Measurements from ENCODE around the gene TMEM106B.
"Not testable (repeated sequence)": the region's sequence is repeated elsewhere in the genome, so short reads cannot be mapped to it uniquely, and the experiment has no call there.

The TMEM106B gene

DNA sequence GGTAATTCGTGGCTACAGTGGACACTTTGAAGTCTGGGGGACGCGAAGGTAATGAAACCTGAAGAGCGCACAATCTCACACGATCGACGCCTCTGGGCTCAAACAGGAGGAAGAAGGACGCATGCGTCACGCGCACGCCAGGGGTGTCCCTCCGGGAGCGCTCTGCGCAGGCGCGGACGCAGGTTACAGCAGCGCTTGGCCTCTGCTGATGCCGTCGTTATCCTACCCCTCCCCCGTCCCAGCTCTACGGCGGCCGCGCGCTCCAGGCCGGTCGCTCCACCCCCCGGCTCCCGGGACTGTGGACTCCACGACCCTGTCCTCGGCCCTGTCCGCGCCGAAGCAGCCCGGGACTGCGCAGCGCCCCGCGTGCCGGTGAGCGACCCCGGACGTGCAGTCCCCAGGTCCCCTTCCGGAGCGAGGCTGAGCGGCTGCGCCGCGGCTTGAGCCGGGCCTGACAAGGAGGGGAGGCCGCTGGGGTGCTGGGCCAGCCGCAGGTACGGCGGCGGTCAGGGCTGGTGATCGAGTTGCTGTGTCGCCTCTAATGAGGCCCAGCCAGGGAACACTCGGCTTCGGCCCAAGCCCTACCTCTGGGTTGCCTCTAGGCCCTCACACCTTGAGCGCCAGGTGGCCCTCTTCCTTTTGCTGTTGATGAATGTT is at the start of gene TMEM106B:
Gene TMEM106B, plus strand, starts transcription at position 241 of the 657 bp plus-strand sequence. CDS start 3,517 bp downstream, outside the sequence.
- peak; percentile 99 for DNase-seq (ENCODE audit: low read depth)

DNA sequence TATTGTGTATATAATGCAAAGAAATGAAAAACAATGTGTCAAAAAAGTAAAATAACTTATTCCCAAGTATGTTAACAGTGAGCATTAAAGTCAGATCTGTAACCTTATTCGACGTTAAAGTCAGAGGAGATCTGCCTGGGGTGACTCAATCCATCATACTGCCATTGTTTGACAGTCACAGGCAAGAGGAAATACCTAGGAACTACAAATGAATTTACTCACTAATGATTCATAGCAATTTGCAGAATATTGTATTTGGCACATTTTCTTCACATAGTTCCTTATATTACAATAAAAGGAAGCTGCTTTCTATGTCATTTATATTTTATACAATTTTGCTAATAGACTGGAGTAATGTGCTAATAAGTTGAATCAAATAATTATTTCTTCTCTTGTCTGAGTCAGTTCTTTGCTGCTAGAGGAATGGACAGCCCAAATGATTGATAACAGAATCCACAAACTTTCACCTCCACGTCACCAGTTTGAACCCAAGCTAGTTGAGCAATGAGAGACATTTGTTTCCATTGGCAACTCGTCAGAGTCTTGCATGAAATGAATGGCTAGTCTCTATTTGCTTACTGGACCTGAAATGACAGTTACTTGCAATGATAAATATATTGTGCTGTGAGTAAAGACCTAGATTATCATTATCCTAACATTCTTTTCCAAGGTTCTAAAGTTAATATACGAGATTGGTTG is 48.5 kb upstream of the TMEM106B start:
- DNase-seq (ENCODE audit: low read depth), result peak; percentile 91

DNA sequence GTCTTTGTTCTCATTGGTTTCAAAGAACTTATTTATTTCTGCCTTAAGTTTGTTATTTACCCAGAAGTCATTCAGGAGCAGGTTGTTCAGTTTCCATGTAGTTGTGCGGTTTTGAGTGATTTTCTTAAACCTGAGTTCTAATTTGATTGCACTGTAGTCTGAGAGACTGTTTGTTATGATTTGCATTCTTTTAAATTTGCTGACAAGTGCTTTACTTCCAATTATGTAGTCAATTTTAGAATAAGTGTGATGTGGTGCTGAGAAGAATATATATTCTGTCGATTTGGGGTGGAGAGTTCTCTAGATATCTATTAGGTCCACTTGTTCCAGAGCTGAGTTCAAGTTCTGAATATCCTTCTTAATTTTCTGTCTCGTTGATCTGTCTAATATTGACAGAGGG is 43.0 kb upstream of the TMEM106B start:
- not testable (repeated sequence) for DNase-seq (ENCODE audit: low read depth)

DNA sequence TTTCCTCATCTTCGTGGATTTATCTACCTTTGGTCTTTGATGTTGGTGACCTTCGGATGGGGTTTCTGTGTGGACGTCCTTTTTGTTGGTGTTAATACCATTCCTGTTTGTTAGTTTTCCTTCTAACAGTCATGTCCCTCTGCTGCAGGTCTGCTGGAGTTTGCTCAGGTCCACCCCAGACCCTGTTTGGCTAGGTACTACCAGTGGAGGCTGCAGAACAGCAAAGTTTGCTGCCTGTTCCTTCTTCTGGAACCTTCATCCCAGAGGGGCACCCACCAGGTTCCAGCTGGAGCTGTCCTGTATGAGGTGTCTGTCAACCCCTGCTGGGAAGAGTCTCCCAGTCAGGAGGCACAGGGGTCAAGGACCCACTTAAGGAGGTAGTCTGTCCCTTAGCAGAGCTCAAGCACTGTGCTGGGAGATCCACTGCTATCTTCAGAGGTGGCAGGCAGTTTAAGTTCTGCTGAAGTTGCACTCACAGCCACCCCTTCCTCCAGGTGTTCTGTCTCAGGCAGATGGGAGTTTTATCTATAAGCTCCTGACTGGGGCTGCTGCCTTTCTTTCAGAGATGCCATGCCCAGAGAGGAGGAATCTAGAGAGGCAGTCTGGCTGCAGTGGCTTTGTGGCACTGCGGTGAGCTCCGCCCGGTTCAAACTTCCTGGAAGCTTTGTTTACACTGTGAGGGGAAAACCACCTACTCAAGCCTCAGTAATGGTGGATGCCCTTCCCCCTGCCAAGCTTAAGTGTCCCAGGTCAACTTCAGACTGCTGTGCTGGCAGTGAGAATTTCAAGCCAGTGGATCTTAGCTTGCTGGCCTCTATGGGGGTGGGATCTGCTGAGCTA is 40.9 kb upstream of the TMEM106B start:
- DNase-seq (ENCODE audit: low read depth), result not testable (repeated sequence)

DNA sequence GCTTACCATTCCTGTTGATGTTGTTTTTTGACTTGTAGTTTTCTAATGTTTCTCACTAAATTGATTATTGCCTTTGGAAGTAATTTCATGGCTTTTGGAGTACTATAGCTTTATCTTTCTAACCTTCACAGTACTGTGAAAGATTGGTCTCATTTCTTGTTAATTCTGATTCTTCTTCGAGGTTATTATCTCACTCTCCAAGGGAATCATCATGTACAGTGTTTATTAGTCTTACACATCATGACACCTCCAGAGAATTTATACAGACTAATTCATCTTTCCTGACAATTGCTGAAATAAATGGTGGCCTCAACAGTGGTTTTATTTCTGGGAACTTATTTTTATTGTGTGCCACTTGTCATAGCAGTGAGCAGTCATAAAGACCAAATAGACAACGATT is 37.4 kb upstream of the TMEM106B start:
- DNase-seq (ENCODE audit: low read depth), result no peak

DNA sequence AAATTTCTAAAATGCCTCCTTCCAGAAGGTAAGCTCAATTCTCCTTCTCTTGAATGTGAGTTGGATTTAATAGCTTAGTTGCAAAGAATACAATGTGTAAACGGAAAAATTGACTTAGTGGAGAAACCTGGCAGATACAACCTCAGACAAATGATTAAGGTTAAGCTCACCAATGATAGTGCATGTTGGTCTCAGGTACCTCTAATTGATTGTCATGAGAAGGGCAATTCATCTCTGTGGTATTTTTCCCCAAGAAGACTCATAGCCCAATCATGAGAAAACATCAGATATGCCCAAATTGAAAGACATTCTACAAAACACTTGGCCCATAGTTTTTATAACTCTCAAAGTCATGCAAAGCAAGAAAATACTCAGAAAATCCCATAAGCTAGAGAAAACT is 36.2 kb upstream of the TMEM106B start:
- DNase-seq (ENCODE audit: low read depth), result no peak

DNA sequence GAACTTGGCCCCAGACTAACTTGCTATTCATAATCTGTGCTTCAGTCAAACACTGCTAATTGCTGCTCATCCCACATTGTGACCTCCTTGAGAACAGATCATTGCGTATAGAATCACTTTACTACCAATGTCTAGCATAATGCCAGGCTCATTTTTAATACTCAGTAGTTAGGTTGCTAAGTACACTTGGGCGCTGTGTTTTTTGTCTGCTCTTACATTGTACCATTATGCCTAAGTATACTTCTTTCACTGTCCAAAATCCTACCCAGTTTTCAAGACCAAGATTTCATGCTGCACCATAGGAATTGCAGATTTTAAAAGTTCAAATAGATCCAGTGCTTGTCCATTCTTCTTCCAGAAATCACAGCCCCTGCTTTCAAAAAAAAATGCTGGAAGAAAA is 32.8 kb upstream of the TMEM106B start:
- DNase-seq (ENCODE audit: low read depth), result no peak

DNA sequence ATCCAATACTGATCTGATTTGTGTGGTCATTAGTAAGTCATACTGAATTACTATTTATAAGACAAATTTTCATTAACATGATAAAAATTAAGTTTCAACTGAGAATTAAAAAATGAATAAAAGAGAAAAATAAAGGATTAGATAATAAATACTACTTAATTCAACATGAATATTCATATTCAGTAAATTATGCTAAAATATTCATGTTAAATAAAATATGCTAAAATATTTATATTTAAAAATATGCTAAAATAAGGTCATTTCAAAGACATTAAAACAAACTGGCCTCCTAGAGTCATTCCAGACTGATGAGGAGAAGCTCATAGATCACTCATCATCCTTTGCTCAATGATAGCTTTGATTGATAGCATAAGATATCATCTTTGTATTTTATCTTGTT is 16.7 kb upstream of the TMEM106B start:
- no peak for DNase-seq (ENCODE audit: low read depth)

DNA sequence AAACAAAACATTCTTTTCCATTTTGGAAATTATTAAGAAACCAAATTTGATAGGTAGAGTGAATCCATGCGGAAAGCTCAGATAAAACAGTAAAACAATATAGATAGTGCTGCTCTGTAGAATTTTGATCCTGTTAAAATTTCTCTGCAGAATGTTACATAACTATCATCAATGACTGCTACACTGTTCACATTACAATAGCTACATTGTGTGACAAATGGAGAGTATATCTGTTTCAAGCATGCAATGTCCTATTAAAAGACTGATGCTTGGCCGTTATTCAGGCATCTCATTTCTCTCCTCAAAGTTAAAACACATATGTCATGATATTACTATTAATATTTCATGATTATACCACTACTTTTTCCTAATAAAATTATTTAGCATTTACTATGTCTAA is 14.7 kb upstream of the TMEM106B start:
- no peak for DNase-seq (ENCODE audit: low read depth)

DNA sequence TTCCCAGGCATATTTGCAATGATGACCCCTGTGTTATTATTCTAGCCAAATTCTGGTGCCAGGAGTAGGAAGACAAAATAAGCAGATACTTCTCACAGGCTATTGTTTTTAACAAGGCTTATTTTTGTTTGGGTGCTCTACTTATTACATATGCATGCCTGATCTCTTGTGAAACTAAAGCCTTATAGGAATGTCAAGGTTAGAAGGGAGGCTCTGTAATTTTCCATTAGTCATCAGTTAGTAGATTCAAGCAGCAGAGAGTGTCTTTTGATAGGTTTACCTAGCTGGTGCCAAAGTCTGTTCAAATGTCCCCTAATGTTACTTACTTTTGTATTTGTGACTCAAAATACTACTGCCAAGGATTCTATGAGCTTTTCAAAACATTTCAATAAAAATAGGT is 11.7 kb upstream of the TMEM106B start:
- DNase-seq (ENCODE audit: low read depth), result peak; percentile 24

DNA sequence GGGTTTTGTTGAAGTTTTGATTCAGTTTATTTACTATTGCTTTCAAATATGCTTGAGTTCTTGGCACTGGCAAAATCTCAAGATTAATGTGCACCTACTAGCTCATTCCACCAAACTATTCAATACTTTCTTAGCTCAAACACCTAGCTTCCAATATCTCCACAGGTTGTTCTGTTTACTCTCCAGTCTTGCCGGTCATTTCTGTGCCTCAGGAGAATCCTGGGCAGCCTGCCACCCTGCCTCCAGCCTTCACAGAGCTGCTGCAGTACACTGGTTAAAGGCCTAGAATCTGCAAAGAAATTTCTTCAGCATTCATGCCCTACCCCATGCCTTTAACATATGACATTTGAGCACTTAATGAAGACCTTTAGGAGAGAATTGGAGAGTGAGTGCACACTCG is 4.0 kb upstream of the TMEM106B start:
- DNase-seq (ENCODE audit: low read depth), result no peak

DNA sequence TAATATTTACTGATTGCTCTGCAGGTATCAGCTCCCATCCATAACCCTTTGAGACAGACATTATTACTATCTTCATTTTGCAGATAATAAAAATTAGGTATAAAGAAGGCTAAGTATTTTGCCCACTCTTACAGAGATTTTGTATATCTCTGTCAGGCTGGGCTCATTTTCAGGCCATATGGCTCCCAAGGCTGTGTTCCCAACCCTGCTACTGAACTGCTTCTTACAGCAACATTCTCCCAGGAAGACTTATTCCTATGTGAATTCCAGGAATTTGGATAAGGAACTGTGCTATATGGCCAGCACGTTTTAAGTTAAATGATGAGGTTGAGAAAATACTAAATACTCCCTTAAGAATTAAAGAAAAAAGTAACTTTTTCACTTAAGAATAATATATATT is 1.9 kb upstream of the TMEM106B start:
- no peak for DNase-seq (ENCODE audit: low read depth)

DNA sequence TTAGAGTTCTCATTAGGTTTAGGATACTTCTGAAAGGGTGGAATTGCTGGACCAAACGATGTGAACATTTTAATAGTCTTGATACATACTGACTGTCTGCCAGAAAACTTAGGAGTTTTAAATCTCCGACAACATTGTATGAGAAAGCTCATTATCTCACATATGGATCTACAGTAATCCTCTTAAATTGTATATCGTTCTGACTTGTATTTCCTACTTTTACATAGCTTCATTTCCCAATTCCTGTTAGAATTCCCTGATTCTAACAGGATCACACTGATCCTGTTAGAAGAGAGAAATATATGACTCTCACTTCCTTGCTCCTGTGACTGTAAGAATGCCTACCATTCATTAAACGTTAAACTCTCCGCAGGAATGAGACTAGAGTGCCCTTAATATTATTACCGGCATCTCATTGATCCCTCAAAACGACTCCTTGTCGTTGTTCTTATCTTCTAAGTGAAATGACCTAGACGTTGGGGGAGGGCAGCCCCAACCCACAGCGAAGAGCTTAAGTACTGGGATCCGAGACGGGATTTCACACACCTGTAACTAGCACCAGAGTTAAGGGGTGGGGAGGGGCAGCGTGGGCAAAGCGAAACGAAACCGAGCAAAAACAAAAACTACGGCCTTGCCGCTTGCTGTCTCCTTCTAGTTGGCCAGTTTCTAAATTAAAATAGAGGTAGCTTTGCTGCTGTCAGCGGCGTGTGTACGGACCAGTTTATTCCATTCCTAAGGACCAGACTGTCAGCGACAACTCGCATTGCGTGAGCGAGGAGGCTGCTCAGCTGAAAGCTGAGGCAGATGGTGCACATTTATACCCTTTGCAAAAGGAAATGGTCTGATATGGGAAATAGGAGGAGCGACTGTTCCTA is 678 bp upstream of the TMEM106B start:
- DNase-seq (ENCODE audit: low read depth), result peak; percentile 35

DNA sequence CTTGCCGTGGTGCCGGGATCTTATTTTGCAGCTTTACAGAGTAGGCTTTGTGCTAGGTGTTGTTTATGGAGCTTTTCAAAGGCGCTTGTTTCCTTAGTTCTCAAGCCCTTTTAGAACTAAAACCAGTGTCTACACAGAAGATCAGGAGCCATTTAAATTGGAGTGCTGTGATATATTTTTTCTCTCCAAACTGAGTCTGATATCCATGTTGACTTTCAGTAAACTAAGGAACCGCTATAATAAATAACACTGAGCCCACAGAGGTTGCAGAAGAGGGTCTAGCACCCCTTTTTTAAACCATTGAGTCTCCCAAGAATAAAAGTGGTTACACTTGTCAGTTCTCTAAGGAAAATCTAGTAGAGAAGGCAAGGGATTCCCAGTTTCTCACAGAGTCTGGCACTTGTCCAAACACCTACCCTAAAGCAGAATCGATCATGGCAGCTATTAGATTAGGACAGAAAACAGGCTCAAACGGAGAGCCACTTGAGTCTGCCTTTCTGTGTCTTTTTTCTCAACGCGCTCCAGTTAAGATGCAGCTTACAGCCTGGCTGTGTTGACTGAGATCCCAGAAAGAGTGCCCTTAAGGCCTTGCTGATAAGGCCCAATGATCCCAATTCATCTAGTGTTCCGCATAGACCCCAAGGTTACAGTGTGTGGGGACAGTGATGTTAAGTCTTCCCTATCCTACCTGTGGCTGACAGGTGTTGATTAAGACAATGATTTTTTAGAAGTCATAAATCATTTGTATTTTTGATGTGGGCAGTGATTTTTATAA is 804 bp downstream of the TMEM106B start:
- DNase-seq (ENCODE audit: low read depth), result no peak

DNA sequence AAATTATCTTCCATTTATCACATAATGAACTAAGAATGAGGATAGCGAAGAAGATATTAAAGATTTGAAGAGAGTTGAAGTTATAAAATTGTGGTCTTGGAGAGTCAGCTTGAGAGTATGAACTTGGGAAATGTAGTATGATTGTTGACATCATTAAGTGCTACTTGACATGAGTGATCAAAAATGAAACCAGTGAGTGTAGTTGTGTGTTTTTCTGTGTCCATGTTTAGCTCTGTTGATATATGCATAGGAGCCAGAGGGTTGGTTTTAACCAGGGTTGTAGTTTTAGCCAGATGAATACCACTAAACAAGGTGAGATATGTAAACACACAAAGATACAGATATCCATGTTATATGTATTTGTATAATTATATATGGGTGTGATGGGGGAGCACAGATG is 6.2 kb downstream of the TMEM106B start:
- no peak for DNase-seq (ENCODE audit: low read depth)

DNA sequence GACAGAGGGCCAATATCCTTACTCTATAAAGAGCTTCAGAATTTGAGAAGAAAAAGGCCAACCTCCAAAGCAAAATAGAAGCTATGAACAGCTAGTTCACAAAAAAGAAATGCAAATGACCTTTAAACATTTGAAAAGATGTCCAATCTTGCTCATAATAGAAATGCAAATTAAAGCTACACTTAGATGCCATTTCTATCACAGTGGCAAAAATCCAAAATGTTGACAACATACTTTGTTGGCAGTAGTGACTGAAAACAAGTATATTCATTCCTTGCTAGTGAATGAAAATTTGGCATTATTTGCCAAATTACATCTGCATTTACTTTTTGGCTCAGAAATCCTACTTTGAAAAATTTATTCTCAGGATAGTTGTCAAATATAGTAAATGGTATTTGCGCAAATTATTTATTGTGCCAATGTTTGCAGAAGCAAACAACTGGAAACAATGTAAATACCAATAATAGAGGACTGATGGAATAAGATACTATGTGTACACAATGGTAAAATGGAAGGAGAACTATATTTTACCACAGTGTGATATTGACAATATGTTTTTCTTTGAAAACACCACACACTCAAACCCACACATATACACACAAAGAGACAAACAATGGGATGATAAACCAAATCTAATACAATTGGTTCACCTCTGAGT is 9.4 kb downstream of the TMEM106B start:
- no peak for DNase-seq (ENCODE audit: low read depth)

DNA sequence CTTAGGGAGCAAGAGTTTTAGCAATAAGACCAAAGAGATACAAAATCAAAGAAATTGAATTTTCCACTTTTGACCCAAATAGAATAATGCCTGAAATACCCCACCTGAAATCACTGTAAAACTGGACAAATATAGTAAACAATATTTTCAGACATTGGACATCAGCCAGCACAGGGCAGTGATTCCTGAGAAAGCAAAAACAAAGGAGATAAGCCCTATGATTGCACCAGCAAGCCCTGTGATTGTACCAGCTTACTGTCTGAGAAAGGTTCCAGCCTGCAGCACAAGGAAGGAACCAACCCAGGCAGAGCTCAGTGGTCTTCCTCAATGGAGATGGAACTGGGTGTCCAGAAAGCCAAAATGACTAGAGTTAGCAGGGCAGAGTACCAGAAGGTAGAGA is 10.3 kb downstream of the TMEM106B start:
- no peak for DNase-seq (ENCODE audit: low read depth)

DNA sequence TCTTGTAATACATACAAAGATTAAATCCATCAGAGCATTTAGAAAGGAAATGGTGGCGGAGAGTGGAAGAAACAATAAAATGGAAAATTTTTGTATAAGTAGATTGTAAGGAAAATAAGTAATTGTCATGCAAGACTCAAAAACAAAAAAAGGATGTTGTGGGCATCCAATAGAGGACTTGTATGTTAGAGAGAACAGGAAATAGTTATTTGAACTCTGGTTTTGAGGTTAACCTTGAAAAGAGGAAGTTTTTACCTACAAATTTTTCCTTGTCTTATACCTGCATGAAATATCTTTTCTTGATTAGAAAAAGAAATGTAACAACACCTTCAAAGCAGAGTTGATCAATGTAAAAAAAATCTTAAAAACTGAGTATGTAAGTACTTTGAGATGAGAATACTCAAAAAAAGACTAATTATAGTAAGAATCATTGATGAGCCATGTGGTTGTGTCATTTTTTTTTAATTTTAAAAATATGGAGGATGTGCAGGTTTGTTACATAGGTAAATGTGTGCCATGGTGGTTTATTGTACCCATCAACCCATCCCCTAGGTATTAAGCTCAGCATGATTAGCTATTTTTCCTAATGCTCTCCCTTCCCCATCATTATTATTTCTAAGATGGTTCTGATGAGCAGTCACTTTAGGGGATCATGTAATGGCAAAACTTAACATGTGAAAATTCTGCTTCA is 11.9 kb downstream of the TMEM106B start:
- DNase-seq (ENCODE audit: low read depth), result no peak

DNA sequence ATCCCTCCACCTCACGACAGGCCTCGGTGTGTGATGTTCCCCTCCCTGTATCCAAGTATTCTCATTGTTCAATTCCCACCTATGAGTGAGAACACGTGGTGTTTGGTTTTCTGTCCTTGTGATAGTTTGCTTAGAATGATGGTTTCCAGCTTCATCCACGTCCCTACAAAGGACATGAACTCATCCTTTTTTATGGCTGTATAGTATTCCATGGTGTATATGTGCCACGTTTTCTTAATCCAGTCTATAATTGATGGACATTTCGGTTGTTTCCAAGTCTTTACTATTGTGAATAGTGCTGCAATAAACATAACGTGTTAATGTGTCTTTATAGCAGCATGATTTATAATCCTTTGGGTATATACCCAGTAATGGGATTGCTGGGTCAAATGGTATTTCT is 13.9 kb downstream of the TMEM106B start:
- not testable (repeated sequence) for DNase-seq (ENCODE audit: low read depth)

DNA sequence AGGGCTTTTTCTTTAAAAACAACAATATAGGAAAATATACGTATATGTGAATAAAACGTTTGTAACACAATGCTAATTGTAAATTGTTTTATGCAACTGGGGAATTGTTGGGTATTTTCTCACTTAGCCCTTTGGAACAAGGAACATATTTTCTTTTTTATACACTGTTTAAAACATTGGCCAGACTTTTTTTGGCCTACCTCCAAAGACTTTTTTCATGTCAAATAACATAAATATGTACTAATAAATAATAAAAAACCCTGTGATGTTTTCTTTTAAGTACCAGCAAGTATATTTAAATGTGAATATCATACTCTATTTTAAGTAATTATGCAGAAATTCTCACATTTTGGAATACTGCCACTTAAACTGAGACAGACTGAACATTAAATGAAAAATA is 15.7 kb downstream of the TMEM106B start:
- no peak for DNase-seq (ENCODE audit: low read depth)
